C4-2B (cell line): ENCODE results near the gene GBA2.

Source experiments
- CTCF ChIP-seq: fragments of 450-650 bp; conservative IDR thresholded peaks from 2 replicates; pipeline ENCODE4 v1.5.1; 2017; ENCODE audit warnings: mild to moderate bottlenecking
- ZFX ChIP-seq: fragments of 450-650 bp; IDR thresholded peaks from 2 replicates; pipeline ENCODE4 v1.6.1; 2017

- TF ChIP-seq CTCF (no peak), ZFX (no peak)
Observed at GRCh38 chr9:35687306-35687705, 61.7 kb downstream of the GBA2 start.
